HEK293 (cell line): ENCODE results near the gene LZIC.

ENCODE experiments used
- BCL11B ChIP-seq: fragments of 450-650 bp; formaldehyde crosslinking; IDR thresholded peaks from 2 replicates; pipeline ENCODE4 v1.5.1; 2016; ENCODE audit warnings: low read depth, missing biosample characterization, missing genetic modification characterization
- KLF7 ChIP-seq: fragments of 450-650 bp; formaldehyde crosslinking; IDR thresholded peaks from 2 replicates; pipeline ENCODE4 v1.5.1; 2016; ENCODE audit warnings: missing biosample characterization, missing genetic modification characterization, borderline replicate concordance
- REPIN1 ChIP-seq: fragments of 450-650 bp; formaldehyde crosslinking; IDR thresholded peaks from 2 replicates; pipeline ENCODE4 v1.5.1; 2017; ENCODE audit warnings: missing biosample characterization, missing genetic modification characterization, low read depth
- ZBTB1 ChIP-seq: fragments of 450-650 bp; formaldehyde crosslinking; IDR thresholded peaks from 2 replicates; pipeline ENCODE4 v1.5.1; 2016; ENCODE audit warnings: missing biosample characterization, missing genetic modification characterization
- ZBTB17 ChIP-seq: fragments of 450-650 bp; formaldehyde crosslinking; IDR thresholded peaks from 2 replicates; pipeline ENCODE4 v1.5.1; 2016; ENCODE audit warnings: missing biosample characterization, missing genetic modification characterization
- ZBTB21 ChIP-seq: fragments of 450-650 bp; formaldehyde crosslinking; IDR thresholded peaks from 2 replicates; pipeline ENCODE4 v1.5.1; 2017; ENCODE audit warnings: missing biosample characterization, missing genetic modification characterization
- ZBTB48 ChIP-seq: fragments of 450-650 bp; formaldehyde crosslinking; IDR thresholded peaks from 2 replicates; pipeline ENCODE4 v1.5.1; 2016; ENCODE audit warnings: missing biosample characterization, missing genetic modification characterization
- ZBTB7A ChIP-seq: fragments of 450-650 bp; formaldehyde crosslinking; IDR thresholded peaks from 2 replicates; pipeline ENCODE4 v1.5.1; 2016; ENCODE audit warnings: low read depth, missing biosample characterization, missing genetic modification characterization
- ZFP41 ChIP-seq: fragments of 450-650 bp; formaldehyde crosslinking; IDR thresholded peaks from 2 replicates; pipeline ENCODE4 v1.5.1; 2016; ENCODE audit warnings: missing biosample characterization, missing genetic modification characterization, borderline replicate concordance
- ZNF202 ChIP-seq: fragments of 450-650 bp; formaldehyde crosslinking; IDR thresholded peaks from 2 replicates; pipeline ENCODE4 v1.5.1; 2016; ENCODE audit warnings: missing biosample characterization, missing genetic modification characterization, borderline replicate concordance
- ZNF596 ChIP-seq: fragments of 450-650 bp; IDR thresholded peaks from 2 replicates; pipeline ENCODE4 v1.5.0; 2018; ENCODE audit warnings: missing biosample characterization, mild to moderate bottlenecking, missing genetic modification characterization, moderate library complexity
- ZNF76 ChIP-seq: fragments of 450-650 bp; formaldehyde crosslinking; IDR thresholded peaks from 2 replicates; pipeline ENCODE4; 2016; ENCODE audit warnings: low read depth, missing biosample characterization, missing genetic modification characterization, borderline replicate concordance
- ZNF843 ChIP-seq: fragments of 450-650 bp; formaldehyde crosslinking; IDR thresholded peaks from 2 replicates; pipeline ENCODE4 v1.5.1; 2016; ENCODE audit warnings: missing biosample characterization, missing genetic modification characterization
- TF ChIP-seq, protein P1 (sequence below): fragments of 450-650 bp; formaldehyde crosslinking; IDR thresholded peaks from 2 replicates; pipeline ENCODE4 v1.5.1; 2016; ENCODE audit warnings: missing biosample characterization, missing genetic modification characterization
- TF ChIP-seq, protein P2 (sequence below): fragments of 450-650 bp; formaldehyde crosslinking; IDR thresholded peaks from 2 replicates; pipeline ENCODE4 v1.5.1; 2016; ENCODE audit warnings: missing biosample characterization, missing genetic modification characterization
- TF ChIP-seq, protein P3 (sequence below): fragments of 450-650 bp; formaldehyde crosslinking; conservative IDR thresholded peaks from 2 replicates; pipeline ENCODE4 v1.5.1; 2016; ENCODE audit warnings: low read depth, missing biosample characterization, missing genetic modification characterization
- TF ChIP-seq, protein P4 (sequence below): fragments of 450-650 bp; formaldehyde crosslinking; IDR thresholded peaks from 2 replicates; pipeline ENCODE4 v1.5.1; 2016; ENCODE audit warnings: missing biosample characterization, missing genetic modification characterization
- TF ChIP-seq, protein P5 (sequence below): fragments of 450-650 bp; formaldehyde crosslinking; IDR thresholded peaks from 2 replicates; pipeline ENCODE4 v1.5.1; 2016; ENCODE audit warnings: missing biosample characterization, missing genetic modification characterization

Gene LZIC

DNA sequence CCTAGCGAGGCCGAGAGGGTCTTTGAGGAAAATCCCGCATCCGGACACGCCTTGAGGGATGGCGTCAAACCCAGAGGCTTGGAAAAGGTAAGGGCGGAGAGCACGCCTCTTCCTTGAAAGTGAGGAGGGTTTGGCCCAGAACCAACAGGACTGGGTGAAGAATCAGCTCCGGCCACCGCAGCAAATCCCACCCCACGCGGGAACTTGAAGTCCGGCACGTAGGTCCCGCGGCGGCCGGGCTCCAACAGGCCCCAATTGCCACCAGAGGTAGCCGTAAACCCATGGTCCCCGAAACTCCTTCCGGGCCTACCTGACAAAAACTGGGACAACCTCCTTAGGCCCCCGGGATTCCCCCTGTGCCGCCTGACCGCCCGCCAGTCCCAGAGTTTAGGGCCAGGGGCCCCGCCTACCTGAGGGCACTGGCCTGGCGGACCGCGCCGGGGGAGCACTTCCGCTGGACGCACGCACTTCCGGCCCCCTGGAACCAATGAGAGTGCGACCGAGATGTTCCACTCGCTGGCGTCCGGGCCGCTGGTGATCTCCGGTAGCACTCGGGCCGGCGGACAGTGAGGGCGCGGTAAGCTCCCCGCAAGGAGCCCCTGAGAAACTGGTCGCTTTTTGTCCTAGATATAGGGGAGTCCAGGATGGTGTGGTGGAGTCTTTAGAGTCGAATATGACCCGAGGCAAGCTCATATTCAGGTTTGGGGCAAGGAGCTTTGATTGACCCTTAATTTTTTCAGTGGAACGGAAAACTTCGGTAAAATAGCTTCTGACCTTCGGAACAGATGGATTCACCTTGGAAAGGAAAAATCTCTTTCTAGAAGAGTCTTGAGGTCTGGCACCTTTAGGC lies at the start of gene LZIC, which contains the start of gene NMNAT1 (continued):
- TF ChIP-seq, protein P1, sequence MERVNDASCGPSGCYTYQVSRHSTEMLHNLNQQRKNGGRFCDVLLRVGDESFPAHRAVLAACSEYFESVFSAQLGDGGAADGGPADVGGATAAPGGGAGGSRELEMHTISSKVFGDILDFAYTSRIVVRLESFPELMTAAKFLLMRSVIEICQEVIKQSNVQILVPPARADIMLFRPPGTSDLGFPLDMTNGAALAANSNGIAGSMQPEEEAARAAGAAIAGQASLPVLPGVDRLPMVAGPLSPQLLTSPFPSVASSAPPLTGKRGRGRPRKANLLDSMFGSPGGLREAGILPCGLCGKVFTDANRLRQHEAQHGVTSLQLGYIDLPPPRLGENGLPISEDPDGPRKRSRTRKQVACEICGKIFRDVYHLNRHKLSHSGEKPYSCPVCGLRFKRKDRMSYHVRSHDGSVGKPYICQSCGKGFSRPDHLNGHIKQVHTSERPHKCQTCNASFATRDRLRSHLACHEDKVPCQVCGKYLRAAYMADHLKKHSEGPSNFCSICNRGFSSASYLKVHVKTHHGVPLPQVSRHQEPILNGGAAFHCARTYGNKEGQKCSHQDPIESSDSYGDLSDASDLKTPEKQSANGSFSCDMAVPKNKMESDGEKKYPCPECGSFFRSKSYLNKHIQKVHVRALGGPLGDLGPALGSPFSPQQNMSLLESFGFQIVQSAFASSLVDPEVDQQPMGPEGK = peak; percentile 95
- TF ChIP-seq KLF7 (peak; percentile 88; the same call in 1 of the 2 replicates), ZNF76 (tag by site-specific recombination) (peak; percentile 85), BCL11B (tag by site-specific recombination) (peak; percentile 96), ZFP41 (tag by site-specific recombination) (0 out of 2 replicates have a peak, but pooled peaks have one; percentile 22), ZNF202 (tag by site-specific recombination) (no peak), ZNF596 (tag by site-specific recombination) (no peak), ZNF843 (tag by site-specific recombination) (peak; percentile 81), ZBTB48 (tag by site-specific recombination) (peak; percentile 97), ZBTB17 (peak; percentile 60), ZBTB21 (peak; percentile 51; the same call in 1 of the 2 replicates), ZBTB1 (peak; percentile 62; the same call in 1 of the 2 replicates), REPIN1 (peak; percentile 89; the same call in 1 of the 2 replicates), ZBTB7A (tag by site-specific recombination) (no peak; the same call in 1 of the 2 replicates)
- TF ChIP-seq, protein P2, sequence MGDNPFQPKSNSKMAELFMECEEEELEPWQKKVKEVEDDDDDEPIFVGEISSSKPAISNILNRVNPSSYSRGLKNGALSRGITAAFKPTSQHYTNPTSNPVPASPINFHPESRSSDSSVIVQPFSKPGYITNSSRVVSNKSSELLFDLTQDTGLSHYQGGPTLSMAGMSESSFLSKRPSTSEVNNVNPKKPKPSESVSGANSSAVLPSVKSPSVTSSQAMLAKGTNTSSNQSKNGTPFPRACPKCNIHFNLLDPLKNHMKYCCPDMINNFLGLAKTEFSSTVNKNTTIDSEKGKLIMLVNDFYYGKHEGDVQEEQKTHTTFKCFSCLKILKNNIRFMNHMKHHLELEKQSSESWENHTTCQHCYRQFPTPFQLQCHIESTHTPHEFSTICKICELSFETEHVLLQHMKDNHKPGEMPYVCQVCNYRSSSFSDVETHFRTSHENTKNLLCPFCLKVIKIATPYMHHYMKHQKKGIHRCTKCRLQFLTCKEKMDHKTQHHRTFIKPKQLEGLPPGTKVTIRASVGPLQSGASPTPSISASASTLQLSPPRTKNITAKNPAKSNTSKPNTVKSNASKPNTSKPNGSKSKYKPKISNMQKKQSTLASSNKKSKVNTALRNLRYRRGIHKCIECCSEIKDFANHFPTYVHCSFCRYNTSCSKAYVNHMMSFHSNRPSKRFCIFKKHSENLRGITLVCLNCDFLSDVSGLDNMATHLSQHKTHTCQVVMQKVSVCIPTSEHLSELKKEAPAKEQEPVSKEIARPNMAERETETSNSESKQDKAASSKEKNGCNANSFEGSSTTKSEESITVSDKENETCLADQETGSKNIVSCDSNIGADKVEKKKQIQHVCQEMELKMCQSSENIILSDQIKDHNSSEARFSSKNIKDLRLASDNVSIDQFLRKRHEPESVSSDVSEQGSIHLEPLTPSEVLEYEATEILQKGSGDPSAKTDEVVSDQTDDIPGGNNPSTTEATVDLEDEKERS (tag by site-specific recombination) = no peak; the same call in 1 of the 2 replicates
- TF ChIP-seq, protein P3, sequence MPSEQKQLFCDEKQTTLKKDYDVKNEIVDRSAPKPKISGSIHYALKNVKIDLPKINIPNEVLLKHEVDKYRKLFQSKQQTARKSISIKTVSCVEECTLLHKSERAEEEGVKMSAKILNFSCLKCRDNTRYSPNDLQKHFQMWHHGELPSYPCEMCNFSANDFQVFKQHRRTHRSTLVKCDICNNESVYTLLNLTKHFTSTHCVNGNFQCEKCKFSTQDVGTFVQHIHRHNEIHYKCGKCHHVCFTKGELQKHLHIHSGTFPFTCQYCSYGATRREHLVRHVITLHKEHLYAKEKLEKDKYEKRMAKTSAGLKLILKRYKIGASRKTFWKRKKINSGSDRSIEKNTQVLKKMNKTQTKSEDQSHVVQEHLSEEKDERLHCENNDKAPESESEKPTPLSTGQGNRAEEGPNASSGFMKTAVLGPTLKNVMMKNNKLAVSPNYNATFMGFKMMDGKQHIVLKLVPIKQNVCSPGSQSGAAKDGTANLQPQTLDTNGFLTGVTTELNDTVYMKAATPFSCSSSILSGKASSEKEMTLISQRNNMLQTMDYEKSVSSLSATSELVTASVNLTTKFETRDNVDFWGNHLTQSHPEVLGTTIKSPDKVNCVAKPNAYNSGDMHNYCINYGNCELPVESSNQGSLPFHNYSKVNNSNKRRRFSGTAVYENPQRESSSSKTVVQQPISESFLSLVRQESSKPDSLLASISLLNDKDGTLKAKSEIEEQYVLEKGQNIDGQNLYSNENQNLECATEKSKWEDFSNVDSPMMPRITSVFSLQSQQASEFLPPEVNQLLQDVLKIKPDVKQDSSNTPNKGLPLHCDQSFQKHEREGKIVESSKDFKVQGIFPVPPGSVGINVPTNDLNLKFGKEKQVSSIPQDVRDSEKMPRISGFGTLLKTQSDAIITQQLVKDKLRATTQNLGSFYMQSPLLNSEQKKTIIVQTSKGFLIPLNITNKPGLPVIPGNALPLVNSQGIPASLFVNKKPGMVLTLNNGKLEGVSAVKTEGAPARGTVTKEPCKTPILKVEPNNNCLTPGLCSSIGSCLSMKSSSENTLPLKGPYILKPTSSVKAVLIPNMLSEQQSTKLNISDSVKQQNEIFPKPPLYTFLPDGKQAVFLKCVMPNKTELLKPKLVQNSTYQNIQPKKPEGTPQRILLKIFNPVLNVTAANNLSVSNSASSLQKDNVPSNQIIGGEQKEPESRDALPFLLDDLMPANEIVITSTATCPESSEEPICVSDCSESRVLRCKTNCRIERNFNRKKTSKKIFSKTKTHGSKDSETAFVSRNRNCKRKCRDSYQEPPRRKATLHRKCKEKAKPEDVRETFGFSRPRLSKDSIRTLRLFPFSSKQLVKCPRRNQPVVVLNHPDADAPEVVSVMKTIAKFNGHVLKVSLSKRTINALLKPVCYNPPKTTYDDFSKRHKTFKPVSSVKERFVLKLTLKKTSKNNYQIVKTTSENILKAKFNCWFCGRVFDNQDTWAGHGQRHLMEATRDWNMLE (tag by site-specific recombination) = peak; percentile 93
- TF ChIP-seq, protein P4, sequence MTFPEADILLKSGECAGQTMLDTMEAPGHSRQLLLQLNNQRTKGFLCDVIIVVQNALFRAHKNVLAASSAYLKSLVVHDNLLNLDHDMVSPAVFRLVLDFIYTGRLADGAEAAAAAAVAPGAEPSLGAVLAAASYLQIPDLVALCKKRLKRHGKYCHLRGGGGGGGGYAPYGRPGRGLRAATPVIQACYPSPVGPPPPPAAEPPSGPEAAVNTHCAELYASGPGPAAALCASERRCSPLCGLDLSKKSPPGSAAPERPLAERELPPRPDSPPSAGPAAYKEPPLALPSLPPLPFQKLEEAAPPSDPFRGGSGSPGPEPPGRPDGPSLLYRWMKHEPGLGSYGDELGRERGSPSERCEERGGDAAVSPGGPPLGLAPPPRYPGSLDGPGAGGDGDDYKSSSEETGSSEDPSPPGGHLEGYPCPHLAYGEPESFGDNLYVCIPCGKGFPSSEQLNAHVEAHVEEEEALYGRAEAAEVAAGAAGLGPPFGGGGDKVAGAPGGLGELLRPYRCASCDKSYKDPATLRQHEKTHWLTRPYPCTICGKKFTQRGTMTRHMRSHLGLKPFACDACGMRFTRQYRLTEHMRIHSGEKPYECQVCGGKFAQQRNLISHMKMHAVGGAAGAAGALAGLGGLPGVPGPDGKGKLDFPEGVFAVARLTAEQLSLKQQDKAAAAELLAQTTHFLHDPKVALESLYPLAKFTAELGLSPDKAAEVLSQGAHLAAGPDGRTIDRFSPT (tag by site-specific recombination) = peak; percentile 97
- TF ChIP-seq, protein P5, sequence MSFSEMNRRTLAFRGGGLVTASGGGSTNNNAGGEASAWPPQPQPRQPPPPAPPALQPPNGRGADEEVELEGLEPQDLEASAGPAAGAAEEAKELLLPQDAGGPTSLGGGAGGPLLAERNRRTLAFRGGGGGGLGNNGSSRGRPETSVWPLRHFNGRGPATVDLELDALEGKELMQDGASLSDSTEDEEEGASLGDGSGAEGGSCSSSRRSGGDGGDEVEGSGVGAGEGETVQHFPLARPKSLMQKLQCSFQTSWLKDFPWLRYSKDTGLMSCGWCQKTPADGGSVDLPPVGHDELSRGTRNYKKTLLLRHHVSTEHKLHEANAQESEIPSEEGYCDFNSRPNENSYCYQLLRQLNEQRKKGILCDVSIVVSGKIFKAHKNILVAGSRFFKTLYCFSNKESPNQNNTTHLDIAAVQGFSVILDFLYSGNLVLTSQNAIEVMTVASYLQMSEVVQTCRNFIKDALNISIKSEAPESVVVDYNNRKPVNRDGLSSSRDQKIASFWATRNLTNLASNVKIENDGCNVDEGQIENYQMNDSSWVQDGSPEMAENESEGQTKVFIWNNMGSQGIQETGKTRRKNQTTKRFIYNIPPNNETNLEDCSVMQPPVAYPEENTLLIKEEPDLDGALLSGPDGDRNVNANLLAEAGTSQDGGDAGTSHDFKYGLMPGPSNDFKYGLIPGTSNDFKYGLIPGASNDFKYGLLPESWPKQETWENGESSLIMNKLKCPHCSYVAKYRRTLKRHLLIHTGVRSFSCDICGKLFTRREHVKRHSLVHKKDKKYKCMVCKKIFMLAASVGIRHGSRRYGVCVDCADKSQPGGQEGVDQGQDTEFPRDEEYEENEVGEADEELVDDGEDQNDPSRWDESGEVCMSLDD = peak; percentile 82
